Measurements from ENCODE around the gene RNF146. TPM values are rescaled to one million over a fixed set of nuclear protein-coding genes. Genes with fewer than 3 reads are reported as not detected.

RNF146 gene
- polyA plus RNA-seq, 1 donor (not counting 4 experiments of a cell fraction or from before 2014, with no cell fraction given), result 36.6 TPM

GRCh38 chr6:127221201-127221600 is 45.5 kb upstream of the RNF146 start:
- TF ChIP-seq, protein P1, sequence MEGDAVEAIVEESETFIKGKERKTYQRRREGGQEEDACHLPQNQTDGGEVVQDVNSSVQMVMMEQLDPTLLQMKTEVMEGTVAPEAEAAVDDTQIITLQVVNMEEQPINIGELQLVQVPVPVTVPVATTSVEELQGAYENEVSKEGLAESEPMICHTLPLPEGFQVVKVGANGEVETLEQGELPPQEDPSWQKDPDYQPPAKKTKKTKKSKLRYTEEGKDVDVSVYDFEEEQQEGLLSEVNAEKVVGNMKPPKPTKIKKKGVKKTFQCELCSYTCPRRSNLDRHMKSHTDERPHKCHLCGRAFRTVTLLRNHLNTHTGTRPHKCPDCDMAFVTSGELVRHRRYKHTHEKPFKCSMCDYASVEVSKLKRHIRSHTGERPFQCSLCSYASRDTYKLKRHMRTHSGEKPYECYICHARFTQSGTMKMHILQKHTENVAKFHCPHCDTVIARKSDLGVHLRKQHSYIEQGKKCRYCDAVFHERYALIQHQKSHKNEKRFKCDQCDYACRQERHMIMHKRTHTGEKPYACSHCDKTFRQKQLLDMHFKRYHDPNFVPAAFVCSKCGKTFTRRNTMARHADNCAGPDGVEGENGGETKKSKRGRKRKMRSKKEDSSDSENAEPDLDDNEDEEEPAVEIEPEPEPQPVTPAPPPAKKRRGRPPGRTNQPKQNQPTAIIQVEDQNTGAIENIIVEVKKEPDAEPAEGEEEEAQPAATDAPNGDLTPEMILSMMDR (optimal IDR thresholded peaks at IDR 0.05 in 1 of 3, IDR thresholded peaks at IDR 0.05 in 1 of 3, conservative IDR thresholded peaks at IDR 0.05 in 1 of 3; ENCODE audit: extremely low read depth in 1 of 3, insufficient read depth in 2 of 3, low read length in 3 of 3), result no peak
- no peak for TF ChIP-seq EZH2 (IDR thresholded peaks at IDR 0.05; ENCODE audit: low read length)
- no peaks in the 10 kb centered on the region for H3K27me3 ChIP-seq (ENCODE audit: control insufficient read depth, extremely low read depth, insufficient read depth, low read length)
- no peak overlapping the region for H3K4me3 ChIP-seq (ENCODE audit: control insufficient read depth in 2 of 3, extremely low read depth in 1 of 3, insufficient read depth in 2 of 3, low read depth in 1 of 3, low read length in 3 of 3)
- H3K4me1 ChIP-seq (ENCODE audit: control insufficient read depth, extremely low read depth, insufficient read depth, low read length), result no peaks in the 10 kb centered on the region
- dilution Hi-C loops (cut with MboI; ENCODE audit: extremely low pct_ligation_motif_present, low sequenced_read_pairs), result no loop called here
- no peak for FAIRE-seq
- no peaks in the 10 kb centered on the region for H3K9me1 ChIP-seq (ENCODE audit: control insufficient read depth, extremely low read depth, insufficient read depth, low read length)
- no peak overlapping the region for H3K9ac ChIP-seq (ENCODE audit: control insufficient read depth, extremely low read depth, insufficient read depth, low read length)
- no peaks in the 10 kb centered on the region for H3K36me3 ChIP-seq (ENCODE audit: control insufficient read depth in 2 of 2, extremely low read depth in 1 of 2, insufficient read depth in 2 of 2, low read length in 2 of 2)
- H3K27ac ChIP-seq (ENCODE audit: control insufficient read depth, insufficient read depth, low read length), result no peak overlapping the region
- no peaks in the 10 kb centered on the region for H3K79me2 ChIP-seq (ENCODE audit: control insufficient read depth, insufficient read depth, low read length)
- DNase-seq (ENCODE audit: low read depth, low spot score), result no peak
- no peaks in the 10 kb centered on the region for H3K9me3 ChIP-seq (ENCODE audit: control insufficient read depth, low read depth, low read length)
- no peaks in the 10 kb centered on the region for H4K20me1 ChIP-seq (ENCODE audit: control insufficient read depth, extremely low read depth, insufficient read depth, low read length)
- no peak overlapping the region for H3K4me2 ChIP-seq (ENCODE audit: control insufficient read depth, extremely low read depth, insufficient read depth, low read depth, low read length)
- H2AFZ ChIP-seq (ENCODE audit: control insufficient read depth, low read length), result no peak overlapping the region

- Histone ChIP-seq H3K36me3 (ENCODE audit: control insufficient read depth in 2 of 2, extremely low read depth in 1 of 2, insufficient read depth in 2 of 2, low read length in 2 of 2) (no peaks in the 10 kb centered on the region), H3K9me3 (ENCODE audit: control insufficient read depth, low read depth, low read length) (no peaks in the 10 kb centered on the region), H2AFZ (ENCODE audit: control insufficient read depth, low read length) (no peak overlapping the region), H3K79me2 (ENCODE audit: control insufficient read depth, insufficient read depth, low read length) (no peaks in the 10 kb centered on the region), H3K4me2 (ENCODE audit: control insufficient read depth, extremely low read depth, insufficient read depth, low read depth, low read length) (no peak overlapping the region), H3K9me1 (ENCODE audit: control insufficient read depth, extremely low read depth, insufficient read depth, low read length) (no peaks in the 10 kb centered on the region), H3K4me3 (ENCODE audit: control insufficient read depth in 2 of 3, extremely low read depth in 1 of 3, insufficient read depth in 2 of 3, low read depth in 1 of 3, low read length in 3 of 3) (no peak overlapping the region), H3K9ac (ENCODE audit: control insufficient read depth, extremely low read depth, insufficient read depth, low read length) (no peak overlapping the region), H3K27me3 (ENCODE audit: control insufficient read depth, extremely low read depth, insufficient read depth, low read length) (no peaks in the 10 kb centered on the region), H4K20me1 (ENCODE audit: control insufficient read depth, extremely low read depth, insufficient read depth, low read length) (no peaks in the 10 kb centered on the region), H3K27ac (ENCODE audit: control insufficient read depth, insufficient read depth, low read length) (no peak overlapping the region), H3K4me1 (ENCODE audit: control insufficient read depth, extremely low read depth, insufficient read depth, low read length) (no peaks in the 10 kb centered on the region)
- dilution Hi-C loops (cut with MboI; ENCODE audit: extremely low pct_ligation_motif_present, low sequenced_read_pairs), result no loop called here
- FAIRE-seq, result no peak
- no peak for TF ChIP-seq EZH2 (IDR thresholded peaks at IDR 0.05; ENCODE audit: low read length)
- TF ChIP-seq, protein P1 (optimal IDR thresholded peaks at IDR 0.05 in 1 of 3, IDR thresholded peaks at IDR 0.05 in 1 of 3, conservative IDR thresholded peaks at IDR 0.05 in 1 of 3; ENCODE audit: extremely low read depth in 1 of 3, insufficient read depth in 2 of 3, low read length in 3 of 3), result no peak
- no peak for DNase-seq (ENCODE audit: low read depth, low spot score)
These were observed 44.2 kb upstream of the RNF146 start for GRCh38 chr6:127222418-127222817.
